DMS153 treated with DMSO at 0.1 percent for 48 hours (cell line): Measurements from ENCODE around the gene S100A5.

Source experiments
- DNase-seq: peaks from one replicate; lab custom pipeline; 2025; ENCODE audit not compliant: unreplicated experiment; lab: John Stamatoyannopoulos, UW

Gene S100A5

GRCh38 chr1:153513023-153513422, 27.7 kb downstream of the S100A5 start:
- DNase-seq = no peak

- DNase-seq = peak; percentile 83
Observed at GRCh38 chr1:153510984-153511410, 29.7 kb downstream of the S100A5 start.

GRCh38 chr1:153509729-153510354, 30.9 kb downstream of the S100A5 start:
- no peak for DNase-seq

- no peak for DNase-seq
Observed at GRCh38 chr1:153509036-153509435, 31.7 kb downstream of the S100A5 start.

- no peak for DNase-seq
Observed at GRCh38 chr1:153507926-153508583, 32.7 kb downstream of the S100A5 start.

GRCh38 chr1:153506831-153507413, 33.8 kb downstream of the S100A5 start:
- no peak for DNase-seq

- no peak for DNase-seq
Observed at GRCh38 chr1:153506386-153506785, 34.3 kb downstream of the S100A5 start.

GRCh38 chr1:153505576-153505975, 35.2 kb downstream of the S100A5 start:
- no peak for DNase-seq

GRCh38 chr1:153503766-153504165, 37.0 kb downstream of the S100A5 start:
- no peak for DNase-seq

GRCh38 chr1:153498746-153499145, 42.0 kb downstream of the S100A5 start:
- no peak for DNase-seq

- DNase-seq = no peak
Observed at GRCh38 chr1:153495536-153495935, 45.2 kb downstream of the S100A5 start.

GRCh38 chr1:153494976-153495535, 45.7 kb downstream of the S100A5 start:
- peak; percentile 91 for DNase-seq

GRCh38 chr1:153493343-153493960, 47.3 kb downstream of the S100A5 start:
- peak; percentile 29 for DNase-seq

- DNase-seq = peak; percentile 97
Observed at GRCh38 chr1:153490272-153491051, 50.3 kb downstream of the S100A5 start.

GRCh38 chr1:153488731-153489130, 52.0 kb downstream of the S100A5 start:
- no peak for DNase-seq

GRCh38 chr1:153487707-153488106, 53.0 kb downstream of the S100A5 start:
- DNase-seq = no peak
